Heart right ventricle (tissue), 16 donors: ENCODE measurements around the gene HOXA9. TPM values are rescaled to one million over a fixed set of nuclear protein-coding genes. Genes with fewer than 3 reads are reported as not detected.

Experiments used
- ATAC-seq, 8 donors: fragments of 200-7000 bp; cut with Tn5 transposase; one replicate each; pipeline ENCODE4 v1.9.1; 2020; ENCODE audit warnings: mild to moderate bottlenecking in 8 of 8, moderate library complexity in 8 of 8, moderate number of reproducible peaks in 1 of 8
- DNase-seq, 2 donors: peaks; one replicate each; pipeline ENCODE4 v3.0.0-alpha.2; 2020
- H3K27ac ChIP-seq, 10 donors: fragments of 200-600 bp; sonication (generic) in 2 of 10; one replicate each; pipeline versions ENCODE4 v1.5.0 to v1.8.0; 2020 to 2022; ENCODE audit warnings: mild to moderate bottlenecking in 3 of 10
- H3K27me3 ChIP-seq, 7 donors: fragments of 200-600 bp; one replicate each; pipeline ENCODE4 v1.8.0; 2021 to 2022; ENCODE audit warnings: mild to moderate bottlenecking in 2 of 7
- H3K36me3 ChIP-seq, 9 donors: fragments of 200-600 bp; sonication (generic) in 1 of 9; one replicate each; pipeline versions ENCODE4 v1.5.0 to v1.8.0; 2020 to 2022; ENCODE audit warnings: mild to moderate bottlenecking in 2 of 9
- H3K4me1 ChIP-seq, 9 donors: fragments of 200-600 bp; sonication (generic) in 1 of 9; one replicate each; pipeline versions ENCODE4 v1.5.0 to v1.8.0; 2020 to 2022; ENCODE audit warnings: mild to moderate bottlenecking in 4 of 9
- H3K4me3 ChIP-seq, 10 donors: fragments of 200-600 bp; sonication (generic) in 2 of 10; one replicate each; pipeline versions ENCODE4 v1.5.0 to v1.8.0; 2020 to 2022; ENCODE audit warnings: mild to moderate bottlenecking in 7 of 10, moderate library complexity in 2 of 10
- H3K9me3 ChIP-seq, 11 donors: fragments of 200-600 bp in 10 of 11; sonication (generic) in 2 of 11; one replicate each; pipeline versions ENCODE4 v1.5.0 to v1.8.0; 2013 to 2022; ENCODE audit warnings: mild to moderate bottlenecking in 2 of 11, control low read depth in 1 of 11, moderate library complexity in 1 of 11
- WGBS, 2 donors: extraction: QIAGEN DNeasy Blood & Tissue Kit; methylation state at CpG; one replicate each; pipeline ENCODE4 v1.1.7; 2013; ENCODE audit warnings: inconsistent platforms in 1 of 2; 5-methylcytosine and 5-hydroxymethylcytosine counted together
- intact Hi-C, 10 donors: fragments of 100-400 bp; cut with DNase I; formaldehyde crosslinking; loops; one replicate each; pipeline versions ENCODE4 v1.11.1 to v1.14.2; 2022
- polyA plus RNA-seq, 2 donors: library from polyadenylated mRNA; stranded (reverse); fragments of 200-250 nt; gene quantifications; one replicate each; pipeline ENCODE4 v1.2.3, GENCODE V29; 2013
- total RNA-seq, 10 donors: library from RNA; stranded (reverse); fragmentation: NEBNext Ultra II Directional in 3 of 10; extraction: Animal tissue kit (Norgen Biotek cat#: 25700) in 3 of 10; gene quantifications; one replicate each; pipeline versions ENCODE4 v1.2.1 to v1.2.4, GENCODE V29; 2021 to 2023
- TF ChIP-seq, protein P1 (sequence below), 9 donors: fragments of 200-600 bp; sonication (generic) in 2 of 9; IDR thresholded peaks; one replicate each; pipeline versions ENCODE4 v1.5.0 to v1.8.0; 2021 to 2022; ENCODE audit warnings: antibody characterized with exemption in 9 of 9, mild to moderate bottlenecking in 5 of 9, moderate library complexity in 1 of 9
- donor health status: Arrhythmogenic right ventricular cardiomyopathy.
- donor health status: ischemic (EF 13 %, LVEDD 7.1; RV severe dilation, severe dysfunction).
- donor health status: healthy with polysubstance abuse.
- donor health status: DM: no; HTN: yes; CAD: no.
- donor health status: DM: no; HTN: no; CAD: no.
- donor health status: ischemic (EF 25% LVEDD 6.9; RV normal size, moderate dysfunction).
- donor health status: ischemic (EF 25% LVEDD 5.7; RV mildly dilated, moderate dysfunction).
- donor health status: healthy.
- donor health status: DM: yes; HTN: yes; CAD: no.
- donor health status: Ischemic cardiomyopathy.
- donor health status: ischemic (EF 35%, LVEDD 5.7; RV mildly dilated, moderate dysfunction).
- donor health status: nonischemic (EF 11% LVEDD 7.7; RV severe dilation, severe dysfunction).
- donor health status: DM: yes; HTN: yes; CAD: no.
- donor health status: PGD.
- donor health status: ischemic (EF 29% LVEDD 5.4; RV normal size, mild dysfunction).
- donor health status: nonischemic (EF 23%, LVEDD 6.1; RV moderate dilation, normal function).

HOXA9 gene
- total and polyA plus RNA-seq, 12 donors = not detected

DNA sequence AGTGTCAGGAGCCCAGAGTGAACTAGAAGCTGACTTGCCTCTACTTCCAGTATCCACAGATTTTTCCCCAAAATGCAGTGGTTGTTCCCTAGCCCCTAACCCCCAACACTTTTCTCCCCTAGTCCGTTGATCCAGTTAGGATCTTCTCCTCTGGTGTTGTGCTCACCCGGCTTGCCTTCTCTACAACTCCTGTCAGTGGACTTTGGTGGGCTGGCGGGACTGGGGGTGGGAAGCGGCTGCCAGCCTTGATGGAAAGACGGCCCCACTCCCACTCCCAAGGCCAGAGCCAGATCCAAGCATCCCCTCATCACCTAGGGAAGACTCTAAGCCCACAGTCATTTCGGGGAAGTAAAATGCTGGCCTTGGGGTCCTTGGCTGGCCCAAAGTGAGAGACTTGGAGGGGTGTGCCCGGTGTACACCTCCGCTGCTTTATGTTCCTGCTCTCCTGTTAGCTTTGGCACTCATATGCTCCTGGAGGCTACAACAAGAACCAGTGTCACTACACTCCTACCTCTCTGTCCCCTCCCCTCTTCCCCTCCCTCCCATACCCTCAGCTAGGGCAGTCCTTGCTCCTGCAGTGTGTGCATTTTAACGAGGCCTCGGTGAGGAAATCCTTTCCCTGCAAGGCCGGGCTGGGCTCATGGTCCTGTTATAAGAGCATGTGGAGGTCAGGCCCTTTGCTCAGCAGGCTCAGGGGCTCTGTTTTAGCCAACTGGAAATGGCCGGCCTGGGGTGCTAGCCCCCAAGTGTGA, 9.7 kb upstream of the HOXA9 start:
- 43 to 44% methylated on average over 12 of the region's 12 CpGs for WGBS, 2 donors
- Histone ChIP-seq H3K4me1 (peaks cover 8 to 47% (median 31%) of the 10 kb centered on the region in 9 donors), H3K36me3 (peaks cover 0 to 3% (median 0%) of the 10 kb centered on the region in 9 donors), H3K4me3 (no peak overlapping the region), H3K27me3 (peaks cover 78 to 100% (median 100%) of the 10 kb centered on the region in 7 donors), H3K9me3 (no peaks in the 10 kb centered on the region), H3K27ac (no peak overlapping the region)
- no peak for ATAC-seq
- no peak for DNase-seq
- TF ChIP-seq, protein P1, sequence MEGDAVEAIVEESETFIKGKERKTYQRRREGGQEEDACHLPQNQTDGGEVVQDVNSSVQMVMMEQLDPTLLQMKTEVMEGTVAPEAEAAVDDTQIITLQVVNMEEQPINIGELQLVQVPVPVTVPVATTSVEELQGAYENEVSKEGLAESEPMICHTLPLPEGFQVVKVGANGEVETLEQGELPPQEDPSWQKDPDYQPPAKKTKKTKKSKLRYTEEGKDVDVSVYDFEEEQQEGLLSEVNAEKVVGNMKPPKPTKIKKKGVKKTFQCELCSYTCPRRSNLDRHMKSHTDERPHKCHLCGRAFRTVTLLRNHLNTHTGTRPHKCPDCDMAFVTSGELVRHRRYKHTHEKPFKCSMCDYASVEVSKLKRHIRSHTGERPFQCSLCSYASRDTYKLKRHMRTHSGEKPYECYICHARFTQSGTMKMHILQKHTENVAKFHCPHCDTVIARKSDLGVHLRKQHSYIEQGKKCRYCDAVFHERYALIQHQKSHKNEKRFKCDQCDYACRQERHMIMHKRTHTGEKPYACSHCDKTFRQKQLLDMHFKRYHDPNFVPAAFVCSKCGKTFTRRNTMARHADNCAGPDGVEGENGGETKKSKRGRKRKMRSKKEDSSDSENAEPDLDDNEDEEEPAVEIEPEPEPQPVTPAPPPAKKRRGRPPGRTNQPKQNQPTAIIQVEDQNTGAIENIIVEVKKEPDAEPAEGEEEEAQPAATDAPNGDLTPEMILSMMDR (IDR thresholded peaks at IDR 0.05) = no peak
- intact Hi-C loops = no loop called here

GRCh38 chr7:27173956-27174873, 8.9 kb upstream of the HOXA9 start, which contains the start of gene HOXA10:
Gene HOXA10, minus strand, starts transcription at chr7:27174320. Its CDS starts 14 bp downstream, at chr7:27174306.
- H3K27me3 ChIP-seq = peaks cover 78 to 100% (median 100%) of the 10 kb centered on the region in 7 donors
- peak within 1 kb of the TSS in 1 of 10 donors; percentile 20 for H3K27ac ChIP-seq
- no peaks in the 10 kb centered on the region for H3K9me3 ChIP-seq
- peak within 1 kb of the TSS; percentile 20 to 53 (median 40) for H3K4me3 ChIP-seq
- whole genome bisulfite sequencing, 2 donors = 4 to 7% methylated on average over 79 to 82 of the region's 82 CpGs
- no peak for DNase-seq
- ATAC-seq = peak in 2 of 8 donors; percentile 5 to 15
- TF ChIP-seq, protein P1 (IDR thresholded peaks at IDR 0.05) = no peak
- intact Hi-C loops = no loop called here
- H3K4me1 ChIP-seq = peaks cover 8 to 47% (median 30%) of the 10 kb centered on the region in 9 donors
- peaks cover 0 to 3% (median 0%) of the 10 kb centered on the region in 9 donors for H3K36me3 ChIP-seq

- WGBS, 2 donors = 1% methylated on average over 56 to 59 of the region's 59 CpGs
- DNase-seq = no peak
- H3K9me3 ChIP-seq = no peaks in the 10 kb centered on the region
- peaks cover 0 to 3% (median 0%) of the 10 kb centered on the region in 9 donors for H3K36me3 ChIP-seq
- peaks cover 79 to 100% (median 100%) of the 10 kb centered on the region in 7 donors for H3K27me3 ChIP-seq
- H3K4me1 ChIP-seq = peaks cover 8 to 51% (median 30%) of the 10 kb centered on the region in 9 donors
- H3K4me3 ChIP-seq = peak overlapping the region; percentile 20 to 53 (median 40)
- intact Hi-C loops = no loop called here
- peak in 3 of 8 donors; percentile 37 to 49 (median 47) for ATAC-seq
- TF ChIP-seq, protein P1 (IDR thresholded peaks at IDR 0.05) = no peak
- H3K27ac ChIP-seq = peak overlapping the region in 1 of 10 donors; percentile 20
Measured at GRCh38 chr7:27173511-27173955, 8.2 kb upstream of the HOXA9 start.
